Measurements from ENCODE around the gene LHFPL6. TPM values are rescaled to one million over a fixed set of nuclear protein-coding genes. Genes with fewer than 3 reads are reported as not detected.

Gene LHFPL6
- total and polyA plus RNA-seq, 3 donors from 2014 or later: 37.3 to 65.5 (median 52.1) TPM

DNA sequence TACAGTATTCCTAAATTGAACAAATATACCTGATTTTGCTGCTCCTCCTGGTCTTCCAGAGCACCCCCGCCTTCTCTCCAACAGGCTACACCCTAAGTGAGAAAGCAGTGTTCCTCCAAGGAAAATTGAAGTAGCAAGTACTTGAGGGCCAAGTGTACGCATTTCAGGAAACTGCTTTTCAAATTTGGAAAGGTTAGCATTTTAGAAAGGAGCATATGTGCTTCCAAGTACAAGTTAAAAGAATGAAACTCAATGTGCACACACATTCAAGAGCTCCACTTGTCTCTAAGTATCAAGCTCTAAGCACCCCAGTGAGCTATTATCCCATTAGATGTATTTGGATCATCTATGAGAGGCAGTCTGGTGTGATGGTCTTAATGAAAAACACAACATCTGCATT lies 25.8 kb downstream of the LHFPL6 start:
- H3K27me3 ChIP-seq: no peaks in the 10 kb centered on the region
- intact Hi-C loops (cut with DNase I; ENCODE audit: low total_unique reads): no loop called here
- H3K9me3 ChIP-seq: no peaks in the 10 kb centered on the region
- no peaks in the 10 kb centered on the region for H3K36me3 ChIP-seq (ENCODE audit: low read depth, missing control alignments)
- H3K27ac ChIP-seq: no peak overlapping the region
- DNase-seq: no peak
- no peak overlapping the region for H3K4me3 ChIP-seq
- no peaks in the 10 kb centered on the region for H3K4me1 ChIP-seq
- no peak for TF ChIP-seq POLR2A (IDR thresholded peaks at IDR 0.05)
- TF ChIP-seq, protein P1, sequence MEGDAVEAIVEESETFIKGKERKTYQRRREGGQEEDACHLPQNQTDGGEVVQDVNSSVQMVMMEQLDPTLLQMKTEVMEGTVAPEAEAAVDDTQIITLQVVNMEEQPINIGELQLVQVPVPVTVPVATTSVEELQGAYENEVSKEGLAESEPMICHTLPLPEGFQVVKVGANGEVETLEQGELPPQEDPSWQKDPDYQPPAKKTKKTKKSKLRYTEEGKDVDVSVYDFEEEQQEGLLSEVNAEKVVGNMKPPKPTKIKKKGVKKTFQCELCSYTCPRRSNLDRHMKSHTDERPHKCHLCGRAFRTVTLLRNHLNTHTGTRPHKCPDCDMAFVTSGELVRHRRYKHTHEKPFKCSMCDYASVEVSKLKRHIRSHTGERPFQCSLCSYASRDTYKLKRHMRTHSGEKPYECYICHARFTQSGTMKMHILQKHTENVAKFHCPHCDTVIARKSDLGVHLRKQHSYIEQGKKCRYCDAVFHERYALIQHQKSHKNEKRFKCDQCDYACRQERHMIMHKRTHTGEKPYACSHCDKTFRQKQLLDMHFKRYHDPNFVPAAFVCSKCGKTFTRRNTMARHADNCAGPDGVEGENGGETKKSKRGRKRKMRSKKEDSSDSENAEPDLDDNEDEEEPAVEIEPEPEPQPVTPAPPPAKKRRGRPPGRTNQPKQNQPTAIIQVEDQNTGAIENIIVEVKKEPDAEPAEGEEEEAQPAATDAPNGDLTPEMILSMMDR (IDR thresholded peaks at IDR 0.05): no peak
- WGBS, 2 donors: 52 to 61% methylated on average over 2 of the region's 2 CpGs

- Histone ChIP-seq H3K27ac (no peak overlapping the region), H3K9me3 (no peaks in the 10 kb centered on the region), H3K4me3 (no peak overlapping the region), H3K36me3 (ENCODE audit: low read depth, missing control alignments) (no peaks in the 10 kb centered on the region), H3K27me3 (no peaks in the 10 kb centered on the region), H3K4me1 (no peaks in the 10 kb centered on the region)
- TF ChIP-seq, protein P1 (IDR thresholded peaks at IDR 0.05): no peak
- TF ChIP-seq POLR2A (IDR thresholded peaks at IDR 0.05): no peak
- 87 to 88% methylated on average over 11 of the region's 11 CpGs for WGBS, 2 donors
- intact Hi-C loops (cut with DNase I; ENCODE audit: low total_unique reads): no loop called here
- DNase-seq: no peak
Measured at GRCh38 chr13:39575641-39576238, 27.3 kb downstream of the LHFPL6 start.

DNA sequence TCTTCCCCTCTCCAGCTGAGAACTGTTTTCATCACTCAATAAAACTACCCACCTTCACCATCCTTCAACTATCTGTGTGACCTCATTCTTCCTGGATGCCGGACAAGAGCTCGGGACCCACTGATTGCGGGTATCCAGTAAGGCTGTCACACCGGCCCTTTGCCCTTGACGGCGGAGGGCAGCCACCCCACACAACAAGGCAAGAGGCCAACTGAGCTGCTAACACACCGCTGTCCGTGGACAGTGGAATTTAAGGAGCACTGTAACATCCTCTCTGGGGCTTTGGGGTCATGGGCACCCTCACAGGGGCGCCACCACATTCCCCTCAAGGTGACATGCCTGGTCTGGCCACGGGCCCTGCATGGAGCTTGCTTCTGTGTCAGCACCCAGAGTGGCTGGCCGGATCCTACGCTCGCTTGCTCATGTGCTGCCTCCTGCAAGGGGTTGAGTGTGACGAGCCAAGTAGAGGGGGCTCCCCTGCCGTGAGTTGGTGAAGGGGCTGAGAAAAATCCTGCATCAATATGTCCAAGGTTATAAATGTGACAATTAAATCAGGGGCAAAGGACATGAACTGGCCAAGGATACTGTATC lies 31.4 kb downstream of the LHFPL6 start:
- intact Hi-C loops (cut with DNase I; ENCODE audit: low total_unique reads): no loop called here
- TF ChIP-seq, protein P1 (IDR thresholded peaks at IDR 0.05): no peak
- TF ChIP-seq POLR2A (IDR thresholded peaks at IDR 0.05): no peak
- Histone ChIP-seq H3K27ac (no peak overlapping the region), H3K27me3 (no peaks in the 10 kb centered on the region), H3K36me3 (ENCODE audit: low read depth, missing control alignments) (no peaks in the 10 kb centered on the region), H3K9me3 (no peaks in the 10 kb centered on the region), H3K4me3 (no peak overlapping the region), H3K4me1 (no peaks in the 10 kb centered on the region)
- DNase-seq: no peak
- WGBS, 2 donors: 82 to 85% methylated on average over 6 to 14 of the region's 15 CpGs

GRCh38 chr13:39567569-39567968 lies 35.4 kb downstream of the LHFPL6 start:
- no peak overlapping the region for H3K27ac ChIP-seq
- DNase-seq: no peak
- no peaks in the 10 kb centered on the region for H3K27me3 ChIP-seq
- no peak overlapping the region for H3K4me3 ChIP-seq
- TF ChIP-seq POLR2A (IDR thresholded peaks at IDR 0.05): no peak
- TF ChIP-seq, protein P1 (IDR thresholded peaks at IDR 0.05): no peak
- H3K36me3 ChIP-seq (ENCODE audit: low read depth, missing control alignments): no peaks in the 10 kb centered on the region
- no peaks in the 10 kb centered on the region for H3K9me3 ChIP-seq
- intact Hi-C loops (cut with DNase I; ENCODE audit: low total_unique reads): no loop called here
- WGBS, 2 donors: 70 to 75% methylated on average over 1 of the region's 1 CpG
- no peaks in the 10 kb centered on the region for H3K4me1 ChIP-seq
